VCaP (cell line): ENCODE data around the gene METTL22.
A peak's percentile ranks its signal among the peaks of the same experiment; 100 is the strongest.

ENCODE experiments used
- H3K27ac ChIP-seq: fragments of 450-650 bp; 2 replicates; pipeline ENCODE4 v1.5.1; 2017
- TF ChIP-seq, protein P1 (sequence below): fragments of 450-650 bp; conservative IDR thresholded peaks from 2 replicates; pipeline ENCODE4 v1.5.1; 2017; ENCODE audit warnings: mild to moderate bottlenecking, moderate library complexity

Gene METTL22

DNA sequence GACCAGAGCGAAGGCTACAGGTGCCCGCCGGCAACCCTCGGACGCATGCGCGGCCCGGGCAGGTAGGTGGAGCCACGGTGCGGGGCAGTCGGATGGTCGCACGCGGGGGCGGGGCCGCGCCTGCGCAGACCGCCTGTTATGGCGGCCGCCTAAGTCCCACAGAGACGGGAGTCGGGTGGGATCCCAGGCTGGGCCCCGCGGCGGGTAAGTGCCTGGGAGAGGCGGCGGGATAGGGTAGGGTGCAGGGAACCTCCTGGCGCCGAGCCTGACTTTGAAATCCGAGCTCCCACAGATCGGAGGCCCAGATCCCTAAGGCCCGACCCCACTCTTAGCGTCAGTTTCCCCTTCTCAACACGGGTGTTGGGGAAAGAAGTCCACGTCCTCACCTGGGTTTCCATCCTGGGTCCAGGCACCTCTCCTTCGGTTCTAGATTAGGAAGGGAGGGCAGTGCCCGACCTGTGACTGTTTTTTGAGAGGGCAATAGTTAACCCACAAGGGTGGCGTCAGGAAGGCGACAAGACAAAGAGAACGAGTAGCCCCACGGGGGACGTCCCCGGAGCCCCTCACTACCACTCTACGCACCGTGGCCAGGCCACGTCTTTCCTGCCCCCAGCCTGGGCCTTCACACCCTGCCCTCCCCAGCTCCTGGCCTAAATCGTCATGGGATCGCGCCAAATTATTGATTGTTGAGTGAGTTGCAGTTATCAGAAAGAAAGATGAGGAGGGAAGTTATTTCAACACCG lies at the start of gene METTL22:
TSS of gene METTL22 (plus strand) at position 127 of the 743 bp plus-strand sequence. CDS start 3,968 bp downstream, outside the sequence.
- TF ChIP-seq, protein P1, sequence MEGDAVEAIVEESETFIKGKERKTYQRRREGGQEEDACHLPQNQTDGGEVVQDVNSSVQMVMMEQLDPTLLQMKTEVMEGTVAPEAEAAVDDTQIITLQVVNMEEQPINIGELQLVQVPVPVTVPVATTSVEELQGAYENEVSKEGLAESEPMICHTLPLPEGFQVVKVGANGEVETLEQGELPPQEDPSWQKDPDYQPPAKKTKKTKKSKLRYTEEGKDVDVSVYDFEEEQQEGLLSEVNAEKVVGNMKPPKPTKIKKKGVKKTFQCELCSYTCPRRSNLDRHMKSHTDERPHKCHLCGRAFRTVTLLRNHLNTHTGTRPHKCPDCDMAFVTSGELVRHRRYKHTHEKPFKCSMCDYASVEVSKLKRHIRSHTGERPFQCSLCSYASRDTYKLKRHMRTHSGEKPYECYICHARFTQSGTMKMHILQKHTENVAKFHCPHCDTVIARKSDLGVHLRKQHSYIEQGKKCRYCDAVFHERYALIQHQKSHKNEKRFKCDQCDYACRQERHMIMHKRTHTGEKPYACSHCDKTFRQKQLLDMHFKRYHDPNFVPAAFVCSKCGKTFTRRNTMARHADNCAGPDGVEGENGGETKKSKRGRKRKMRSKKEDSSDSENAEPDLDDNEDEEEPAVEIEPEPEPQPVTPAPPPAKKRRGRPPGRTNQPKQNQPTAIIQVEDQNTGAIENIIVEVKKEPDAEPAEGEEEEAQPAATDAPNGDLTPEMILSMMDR, result no peak
- peak within 1 kb of the TSS; percentile 65; the same call in 1 of the 2 replicates for H3K27ac ChIP-seq

GRCh38 chr16:8572063-8572918 lies 49.2 kb upstream of the METTL22 start:
- H3K27ac ChIP-seq, result no peak overlapping the region
- TF ChIP-seq, protein P1, result no peak

- TF ChIP-seq, protein P1, result peak; percentile 74
- no peak overlapping the region for H3K27ac ChIP-seq
Measured at GRCh38 chr16:8572919-8573724, 48.4 kb upstream of the METTL22 start.

DNA sequence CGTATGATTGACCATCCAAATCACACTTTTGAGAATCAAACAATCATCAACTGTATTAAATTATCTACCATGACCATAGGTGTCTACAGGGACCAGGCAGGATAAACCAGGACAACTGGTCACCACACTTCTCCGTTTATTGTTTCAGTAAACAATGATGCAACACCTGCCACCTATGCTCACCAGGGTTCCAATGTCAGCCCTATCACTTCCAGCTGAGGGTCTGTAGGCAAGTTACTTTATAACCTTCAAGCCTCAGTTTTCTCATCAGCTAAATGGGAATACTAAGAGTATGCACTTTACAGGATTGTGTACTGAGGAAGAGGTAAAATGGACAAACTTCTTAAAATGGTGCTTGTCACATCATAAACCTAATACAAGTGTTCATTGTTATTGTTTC lies 46.1 kb upstream of the METTL22 start:
- TF ChIP-seq, protein P1, result no peak
- H3K27ac ChIP-seq, result no peak overlapping the region

DNA sequence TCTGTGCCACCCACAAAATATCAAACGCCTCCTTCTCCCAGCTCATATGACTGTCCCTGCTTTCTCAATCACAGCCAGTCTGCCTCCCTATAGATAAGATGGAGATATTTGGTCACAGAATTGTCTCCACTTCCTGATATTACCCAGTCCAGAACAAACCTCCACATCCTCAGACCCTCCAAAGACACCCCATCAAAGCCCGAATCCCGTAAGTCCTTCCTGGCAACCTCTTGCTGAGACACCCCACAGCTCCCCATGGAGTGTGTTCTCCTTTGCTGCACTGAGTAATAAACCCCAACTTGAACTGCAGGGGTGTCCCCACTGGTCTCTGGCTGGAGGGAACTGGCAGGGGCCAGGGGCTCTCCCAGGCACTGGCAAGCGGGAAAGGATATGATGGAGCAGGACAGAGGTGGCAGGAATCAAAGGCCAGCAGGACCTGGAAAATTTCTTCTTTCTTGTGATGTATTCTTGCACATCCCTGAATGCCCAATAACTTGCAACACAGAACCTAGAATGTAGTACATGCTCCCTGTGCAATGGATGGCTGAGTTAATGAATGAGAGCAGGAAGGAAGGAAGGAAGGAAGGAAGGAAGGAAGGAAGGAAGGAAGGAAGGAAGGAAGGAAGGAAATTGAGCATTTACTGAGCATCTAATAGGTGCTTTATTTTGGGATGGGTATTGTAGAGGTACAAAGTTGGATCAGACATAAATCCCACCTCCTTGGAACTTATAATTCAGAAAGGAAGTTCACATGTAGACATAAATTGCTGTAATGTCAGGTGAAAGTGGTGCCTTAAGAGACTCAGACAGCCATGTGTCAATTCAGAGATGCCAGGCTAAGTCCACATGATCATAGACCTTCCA lies 45.1 kb upstream of the METTL22 start:
- TF ChIP-seq, protein P1, result no peak
- no peak overlapping the region for H3K27ac ChIP-seq

GRCh38 chr16:8577678-8578304 lies 43.7 kb upstream of the METTL22 start:
- TF ChIP-seq, protein P1, result no peak

More at GRCh38 chr16:8577678-8578304, 43.7 kb upstream of the METTL22 start:
- no peak overlapping the region for H3K27ac ChIP-seq
